HG03039 (cell line): ENCODE data around the gene CCDC172.

Experiments
- ATAC-seq: cut with Tn5 transposase; IDR thresholded peaks from one replicate; pipeline ENCODE4 v1.9.1; 2021; ENCODE audit warnings: mild to moderate bottlenecking, moderate library complexity; ENCODE audit not compliant: unreplicated experiment

The CCDC172 gene

GRCh38 chr10:116324227-116324950, at the start of gene CCDC172:
Gene CCDC172, plus strand, starts transcription at chr10:116324448. Its CDS starts 564 bp downstream, at chr10:116325012.
- no peak for ATAC-seq

GRCh38 chr10:116276981-116277380, 47.3 kb upstream of the CCDC172 start:
- no peak for ATAC-seq

- ATAC-seq: no peak
Observed at GRCh38 chr10:116278846-116279245, 45.4 kb upstream of the CCDC172 start.

GRCh38 chr10:116281775-116282174, 42.5 kb upstream of the CCDC172 start:
- no peak for ATAC-seq

- ATAC-seq: no peak
Observed at GRCh38 chr10:116286626-116287200, 37.5 kb upstream of the CCDC172 start.

GRCh38 chr10:116287906-116288501, 36.2 kb upstream of the CCDC172 start:
- ATAC-seq: no peak

GRCh38 chr10:116289652-116290051, 34.6 kb upstream of the CCDC172 start:
- no peak for ATAC-seq

- ATAC-seq: no peak
Observed at GRCh38 chr10:116292493-116292892, 31.8 kb upstream of the CCDC172 start.

GRCh38 chr10:116296291-116296721, 27.9 kb upstream of the CCDC172 start:
- ATAC-seq: no peak

- ATAC-seq: no peak
Observed at GRCh38 chr10:116298586-116298985, 25.7 kb upstream of the CCDC172 start.

GRCh38 chr10:116300542-116300941, 23.7 kb upstream of the CCDC172 start:
- no peak for ATAC-seq

- ATAC-seq: no peak
Observed at GRCh38 chr10:116304923-116305322, 19.3 kb upstream of the CCDC172 start.

- no peak for ATAC-seq
Observed at GRCh38 chr10:116306847-116307246, 17.4 kb upstream of the CCDC172 start.

- ATAC-seq: no peak
Observed at GRCh38 chr10:116307455-116307854, 16.8 kb upstream of the CCDC172 start.

GRCh38 chr10:116311016-116311415, 13.2 kb upstream of the CCDC172 start:
- ATAC-seq: no peak

- no peak for ATAC-seq
Observed at GRCh38 chr10:116311706-116312490, 12.3 kb upstream of the CCDC172 start.

GRCh38 chr10:116312548-116312947, 11.7 kb upstream of the CCDC172 start:
- no peak for ATAC-seq

- ATAC-seq: no peak
Observed at GRCh38 chr10:116316503-116316902, 7.7 kb upstream of the CCDC172 start.

GRCh38 chr10:116324951-116325635, 845 bp downstream of the CCDC172 start:
- no peak for ATAC-seq

GRCh38 chr10:116325987-116326386, 1.7 kb downstream of the CCDC172 start:
- no peak for ATAC-seq

- ATAC-seq: no peak
Observed at GRCh38 chr10:116329153-116329552, 4.9 kb downstream of the CCDC172 start.
